Loucy (cell line): ENCODE data around the gene AMZ2.
"Not testable (repeated sequence)": the region's sequence is repeated elsewhere in the genome, so short reads cannot be mapped to it uniquely, and the experiment has no call there.

Source experiments
- H2AFZ ChIP-seq: fragments of 200-600 bp; sonication (generic); 2 replicates; pipeline ENCODE4 v1.6.0; 2016; ENCODE audit warnings: antibody characterized with exemption, mild to moderate bottlenecking, low read length, moderate library complexity
- H3F3A ChIP-seq: fragments of 200-600 bp; 2 replicates; pipeline ENCODE4 v1.6.0; 2016; ENCODE audit warnings: antibody characterized with exemption, low read depth, mild to moderate bottlenecking
- H3K27me3 ChIP-seq: fragments of 200-600 bp; sonication (generic); 2 replicates; pipeline ENCODE4 v1.6.1; 2014; ENCODE audit warnings: low read length, mild to moderate bottlenecking; ENCODE audit not compliant: insufficient read depth, poor library complexity, severe bottlenecking
- H3K36me3 ChIP-seq: fragments of 200-600 bp; sonication (generic); 2 replicates; pipeline ENCODE4 v1.6.1; 2016; ENCODE audit warnings: low read length; ENCODE audit not compliant: insufficient read depth
- H3K4me1 ChIP-seq: fragments of 200-600 bp; sonication (generic); 2 replicates; pipeline ENCODE4 v1.5.1; 2014; ENCODE audit warnings: low read length, mild to moderate bottlenecking; ENCODE audit not compliant: insufficient read depth, poor library complexity, severe bottlenecking
- H3K4me2 ChIP-seq: fragments of 200-600 bp; sonication (generic); 2 replicates; pipeline ENCODE4 v1.6.0; 2014; ENCODE audit warnings: antibody characterized with exemption, low read length, low read depth, mild to moderate bottlenecking; ENCODE audit not compliant: poor library complexity, severe bottlenecking
- H3K4me3 ChIP-seq: fragments of 200-600 bp; sonication (generic); 2 replicates; pipeline ENCODE4 v1.5.1; 2014; ENCODE audit warnings: low read length, mild to moderate bottlenecking, mixed read lengths; ENCODE audit not compliant: poor library complexity, severe bottlenecking
- H3K79me2 ChIP-seq: fragments of 200-600 bp; sonication (generic); 2 replicates; pipeline ENCODE4 v1.6.1; 2014; ENCODE audit warnings: low read length; ENCODE audit not compliant: insufficient read depth
- H3K9ac ChIP-seq: fragments of 200-600 bp; sonication (generic); 2 replicates; pipeline ENCODE4 v1.6.0; 2014; ENCODE audit warnings: mild to moderate bottlenecking, low read depth, low read length, moderate library complexity; ENCODE audit not compliant: poor library complexity, severe bottlenecking
- H3K9me2 ChIP-seq: fragments of 200-600 bp; sonication (generic); replicated peaks from 2 replicates; pipeline ENCODE4 v1.6.1; 2016; ENCODE audit warnings: low read depth, low read length, mixed read lengths
- H3K9me3 ChIP-seq: fragments of 200-600 bp; sonication (generic); 2 replicates; pipeline ENCODE4 v1.6.1; 2014; ENCODE audit warnings: mild to moderate bottlenecking, antibody characterized with exemption, low read length, low read depth; ENCODE audit not compliant: insufficient read depth
- H4K20me1 ChIP-seq: fragments of 200-600 bp; sonication (generic); 2 replicates; pipeline ENCODE4 v1.6.0; 2014; ENCODE audit warnings: antibody characterized with exemption, low read length, mild to moderate bottlenecking; ENCODE audit not compliant: insufficient read depth, poor library complexity, severe bottlenecking
- CTCF ChIP-seq: fragments of 200-600 bp; sonication (generic); conservative IDR thresholded peaks from 2 replicates; pipeline ENCODE4 v1.5.1; 2014; ENCODE audit warnings: mild to moderate bottlenecking, antibody characterized with exemption, low read length
- EZH2phosphoT487 ChIP-seq: fragments of 200-600 bp; IDR thresholded peaks from 2 replicates; pipeline ENCODE4 v1.6.1; 2018; ENCODE audit warnings: antibody characterized with exemption, mild to moderate bottlenecking, moderate library complexity, borderline replicate concordance

Gene AMZ2

GRCh38 chr17:68229619-68230018 is 18.2 kb upstream of the AMZ2 start:
- no peak overlapping the region for H3K9ac ChIP-seq
- H3K9me3 ChIP-seq = no peaks in the 10 kb centered on the region
- H3K79me2 ChIP-seq = no peaks in the 10 kb centered on the region
- H4K20me1 ChIP-seq = no peaks in the 10 kb centered on the region
- H3K4me1 ChIP-seq = no peaks in the 10 kb centered on the region
- H3K27me3 ChIP-seq = no peaks in the 10 kb centered on the region
- no peak overlapping the region for H2AFZ ChIP-seq
- no peaks in the 10 kb centered on the region for H3F3A ChIP-seq
- no peak overlapping the region for H3K4me3 ChIP-seq
- no peaks in the 10 kb centered on the region for H3K9me2 ChIP-seq
- H3K4me2 ChIP-seq = no peak overlapping the region
- TF ChIP-seq CTCF = no peak
- TF ChIP-seq EZH2phosphoT487 = no peak
- no peaks in the 10 kb centered on the region for H3K36me3 ChIP-seq

- not testable (repeated sequence) for H2AFZ ChIP-seq, H3K27me3 ChIP-seq, H3K9me3 ChIP-seq, H3F3A ChIP-seq, H3K4me1 ChIP-seq, H3K79me2 ChIP-seq, H3K36me3 ChIP-seq, H3K9me2 ChIP-seq, H3K9ac ChIP-seq, H4K20me1 ChIP-seq, H3K4me3 ChIP-seq, H3K4me2 ChIP-seq
Observed at GRCh38 chr17:68231131-68231530, 16.7 kb upstream of the AMZ2 start.

- H3K9ac ChIP-seq = no peak overlapping the region
- no peaks in the 10 kb centered on the region for H3K36me3 ChIP-seq
- no peaks in the 10 kb centered on the region for H3K9me2 ChIP-seq
- no peaks in the 10 kb centered on the region for H3K27me3 ChIP-seq
- no peak for TF ChIP-seq CTCF
- no peak for TF ChIP-seq EZH2phosphoT487
- H3K79me2 ChIP-seq = no peaks in the 10 kb centered on the region
- H3K4me3 ChIP-seq = no peak overlapping the region
- no peaks in the 10 kb centered on the region for H3F3A ChIP-seq
- no peak overlapping the region for H3K4me2 ChIP-seq
- no peaks in the 10 kb centered on the region for H3K4me1 ChIP-seq
- H3K9me3 ChIP-seq = no peaks in the 10 kb centered on the region
- no peak overlapping the region for H2AFZ ChIP-seq
- H4K20me1 ChIP-seq = no peaks in the 10 kb centered on the region
Observed at GRCh38 chr17:68231541-68231940, 16.3 kb upstream of the AMZ2 start.

GRCh38 chr17:68232741-68233140 is 15.1 kb upstream of the AMZ2 start:
- H3K79me2 ChIP-seq, H3K9me2 ChIP-seq, H3K4me1 ChIP-seq, H3K9ac ChIP-seq, H3K27me3 ChIP-seq, H3K9me3 ChIP-seq, H3K36me3 ChIP-seq, H3F3A ChIP-seq, H2AFZ ChIP-seq, H3K4me2 ChIP-seq, H4K20me1 ChIP-seq, H3K4me3 ChIP-seq: not testable (repeated sequence)

- H3K4me2 ChIP-seq = not testable (repeated sequence)
Observed at GRCh38 chr17:68234726-68235335, 13.0 kb upstream of the AMZ2 start.

GRCh38 chr17:68235336-68235791 is 12.5 kb upstream of the AMZ2 start:
- H3K9ac ChIP-seq, H3K4me2 ChIP-seq, H3K9me3 ChIP-seq, H3F3A ChIP-seq, H3K9me2 ChIP-seq, H3K27me3 ChIP-seq, H3K36me3 ChIP-seq, H3K4me3 ChIP-seq, H2AFZ ChIP-seq, H4K20me1 ChIP-seq, H3K79me2 ChIP-seq: not testable (repeated sequence)
- peaks cover 20% of the 10 kb centered on the region for H3K4me1 ChIP-seq

More at GRCh38 chr17:68234726-68235335, 13.0 kb upstream of the AMZ2 start:
- H3F3A ChIP-seq, H3K36me3 ChIP-seq, H4K20me1 ChIP-seq, H3K9me3 ChIP-seq, H3K4me3 ChIP-seq, H3K9ac ChIP-seq, H3K79me2 ChIP-seq, H3K9me2 ChIP-seq, H3K27me3 ChIP-seq, H2AFZ ChIP-seq: not testable (repeated sequence)
- H3K4me1 ChIP-seq = peaks cover 20% of the 10 kb centered on the region
